ENCODE measurements around the gene ZNF784. TPM values are rescaled to one million over a fixed set of nuclear protein-coding genes. Genes with fewer than 3 reads are reported as not detected.
"Not testable (repeated sequence)": the region's sequence is repeated elsewhere in the genome, so short reads cannot be mapped to it uniquely, and the experiment has no call there.

The ZNF784 gene
- total and polyA plus RNA-seq, 7 experiments from 2014 or later: 0.65 to 17.1 (median 8.3) TPM

DNA sequence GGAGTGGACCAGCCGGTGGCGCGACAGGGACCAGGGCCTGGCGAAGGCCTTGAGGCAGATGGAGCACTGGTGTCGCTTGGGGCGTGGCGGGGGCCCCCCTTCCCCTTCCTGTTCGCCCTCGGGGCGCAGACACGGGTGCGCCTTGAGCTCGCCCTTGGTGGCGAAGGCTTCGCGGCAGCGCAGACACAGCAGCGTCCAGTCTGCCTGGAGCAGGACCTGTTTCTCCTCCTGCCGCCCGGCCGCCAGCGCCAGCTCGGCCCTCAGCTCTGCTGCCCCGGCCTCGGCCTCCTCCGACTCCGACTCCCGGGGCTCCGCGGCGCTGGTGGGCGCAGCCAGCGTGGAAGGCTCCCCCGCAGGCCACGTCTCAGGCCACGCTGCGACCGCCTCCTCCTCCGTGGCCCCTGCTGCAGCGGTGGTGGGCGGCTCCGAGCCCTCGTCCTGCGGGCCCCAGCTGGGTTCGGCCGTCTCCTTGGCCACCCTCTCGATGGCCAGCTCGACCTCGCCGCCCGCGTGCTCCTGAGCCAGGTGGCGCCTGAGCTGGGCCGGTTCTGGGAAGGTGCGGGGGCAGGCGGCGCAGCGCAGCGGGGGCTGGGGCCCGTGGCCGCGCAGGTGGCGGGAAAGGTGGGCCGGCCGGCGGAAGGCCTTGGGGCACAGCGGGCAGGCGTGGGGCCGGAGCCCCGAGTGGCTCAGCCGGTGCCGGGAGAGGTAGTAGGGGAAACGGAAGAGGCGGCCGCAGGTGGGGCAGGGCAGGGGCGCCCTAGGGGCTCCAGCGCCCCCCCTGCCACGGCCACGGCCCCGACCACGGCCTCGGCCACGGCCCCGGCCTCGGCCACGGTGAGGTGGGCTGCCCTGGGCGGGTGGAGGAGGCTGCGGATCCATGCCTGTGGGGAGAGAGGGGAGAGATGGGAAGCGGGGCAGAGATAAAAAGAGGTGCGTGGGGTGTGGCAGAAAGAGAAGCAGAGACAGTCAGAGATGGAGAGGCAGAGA is 45.3 kb downstream of the ZNF784 start:
- POLR2A ChIA-PET: no interaction called here
- CTCF ChIA-PET: no interaction called here
- H3K27ac ChIP-seq (ENCODE audit: low read depth, low read length): peak overlapping the region; percentile 87

DNA sequence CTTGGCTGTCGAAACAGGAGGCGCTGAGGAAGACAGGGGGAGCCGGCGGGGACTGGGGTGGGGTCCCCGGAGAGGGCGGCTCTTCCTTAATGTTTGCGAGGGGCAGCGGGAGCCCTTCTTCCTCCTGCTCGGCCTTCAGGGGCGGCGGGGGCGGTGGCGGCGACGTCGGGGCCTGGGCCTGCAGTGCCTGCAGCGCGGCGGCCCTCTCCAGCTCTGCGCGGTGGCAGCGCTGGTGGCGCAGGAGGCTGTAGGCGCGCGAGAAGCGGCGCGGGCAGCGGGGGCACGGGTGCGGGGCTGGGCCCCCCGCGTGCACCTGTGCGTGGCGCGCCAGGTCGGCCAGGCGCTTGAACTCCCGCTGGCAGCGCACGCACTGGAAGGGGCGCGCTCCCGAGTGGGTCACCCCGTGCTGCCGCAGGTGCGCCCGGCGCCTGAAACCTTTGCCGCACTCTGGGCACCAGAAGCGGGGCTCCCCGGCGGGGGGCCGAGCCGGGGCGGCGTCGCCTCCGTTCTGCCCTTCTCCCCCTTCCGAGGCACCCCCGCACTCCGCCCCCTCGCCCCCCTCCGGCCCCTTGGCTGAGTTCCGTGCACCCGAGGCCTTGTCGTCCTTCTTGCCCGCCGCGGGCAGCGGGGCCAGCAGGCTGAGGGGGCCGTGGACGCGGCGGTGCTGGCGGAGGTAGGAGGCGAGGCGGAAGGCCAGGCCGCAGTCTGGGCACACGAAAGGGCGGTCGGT is 46.2 kb downstream of the ZNF784 start:
- ChIA-PET POLR2A (no interaction called here), CTCF (no interaction called here)

More for the DNA sequence above, 45.3 kb downstream of the ZNF784 start:
- H3K27me3 ChIP-seq (ENCODE audit: control insufficient read depth in 2 of 2, insufficient read depth in 2 of 2, low read length in 2 of 2): no peaks in the 10 kb centered on the region
- Mint-ChIP-seq H3K4me3 (peak overlapping the region; percentile 85 to 92 (median 88)), H3K36me3 (peaks cover 0 to 15% (median 9%) of the 10 kb centered on the region in 5 donors), H3K27me3 (no peaks in the 10 kb centered on the region), H3K9me3 (peaks cover 0 to 8% (median 3%) of the 10 kb centered on the region in 11 donors), H3K27ac (peak overlapping the region; percentile 74 to 96 (median 88)), H3K4me1 (peaks cover 16 to 25% (median 20%) of the 10 kb centered on the region in 7 donors)
- no peak for ATAC-seq
- no peak for DNase-seq
- peaks cover 0 to 11% (median 0%) of the 10 kb centered on the region in 3 experiments for H3K36me3 ChIP-seq (ENCODE audit: control insufficient read depth in 2 of 3, insufficient read depth in 3 of 3, low read length in 3 of 3)
- H3K4me3 ChIP-seq (ENCODE audit: low read length): no peak overlapping the region
- peaks cover 8 to 16% of the 10 kb centered on the region in 2 donors for H3K4me1 ChIP-seq (ENCODE audit: control insufficient read depth in 2 of 2, insufficient read depth in 2 of 2, low read length in 2 of 2)
- H3K9me3 ChIP-seq (ENCODE audit: control insufficient read depth in 2 of 3, low read length in 3 of 3): peaks cover 0 to 3% (median 0%) of the 10 kb centered on the region in 3 experiments
- intact Hi-C loops (cut with micrococcal nuclease): no loop called here

DNA sequence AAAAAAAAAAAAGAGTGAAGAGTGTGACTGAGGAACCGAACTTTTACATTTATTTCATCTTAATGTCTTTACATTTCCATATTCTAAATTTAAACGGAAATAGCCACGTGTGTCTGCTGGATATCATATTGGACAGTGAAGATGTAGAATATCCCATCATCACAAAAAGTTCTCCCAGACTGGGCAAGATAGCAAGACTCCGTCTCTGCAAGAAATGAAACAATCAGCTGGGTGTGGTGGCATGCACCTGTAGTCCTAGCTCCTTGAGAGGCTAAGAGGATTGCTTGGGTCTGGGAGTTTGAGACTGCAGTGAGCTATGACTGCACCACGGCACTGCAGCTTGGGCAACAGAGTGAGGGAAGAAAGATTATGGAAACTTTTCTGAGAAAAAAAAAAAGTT is 47.6 kb downstream of the ZNF784 start:
- Mint-ChIP-seq H3K27me3 (no peaks in the 10 kb centered on the region), H3K36me3 (peaks cover 0 to 15% (median 9%) of the 10 kb centered on the region in 5 donors), H3K9me3 (peaks cover 0 to 8% (median 3%) of the 10 kb centered on the region in 11 donors), H3K4me1 (peaks cover 12 to 20% (median 17%) of the 10 kb centered on the region in 7 donors), H3K27ac (peak overlapping the region in 2 of 9 donors; percentile 26 to 80), H3K4me3 (peak overlapping the region in 8 of 10 donors; percentile 2 to 70 (median 38))
- DNase-seq (no peak), ATAC-seq (no peak)
- Histone ChIP-seq H3K4me1 (ENCODE audit: control insufficient read depth in 2 of 2, insufficient read depth in 2 of 2, low read length in 2 of 2) (peaks cover 5 to 14% of the 10 kb centered on the region in 2 donors), H3K36me3 (ENCODE audit: control insufficient read depth in 2 of 3, insufficient read depth in 3 of 3, low read length in 3 of 3) (peaks cover 0 to 11% (median 0%) of the 10 kb centered on the region in 3 experiments), H3K4me3 (ENCODE audit: low read length) (no peak overlapping the region), H3K27me3 (ENCODE audit: control insufficient read depth in 2 of 2, insufficient read depth in 2 of 2, low read length in 2 of 2) (no peaks in the 10 kb centered on the region), H3K27ac (ENCODE audit: low read depth, low read length) (no peak overlapping the region), H3K9me3 (ENCODE audit: control insufficient read depth in 2 of 3, low read length in 3 of 3) (peaks cover 0 to 3% (median 0%) of the 10 kb centered on the region in 3 experiments)
- intact Hi-C loops (cut with micrococcal nuclease): no loop called here
- CTCF ChIA-PET: interaction anchor here (0.6 kb wide), 1 partner anchor 158 kb away, joined by 3 read pairs; no protein-coding TSS in a partner anchor
- POLR2A ChIA-PET: no interaction called here

More for the DNA sequence above, 46.2 kb downstream of the ZNF784 start:
- H3K4me3 ChIP-seq (ENCODE audit: low read length): no peak overlapping the region
- no peak overlapping the region for H3K27ac Mint-ChIP-seq
- DNase-seq (no peak), ATAC-seq (no peak)
- peaks cover 8 to 16% of the 10 kb centered on the region in 2 donors for H3K4me1 ChIP-seq (ENCODE audit: control insufficient read depth in 2 of 2, insufficient read depth in 2 of 2, low read length in 2 of 2)
- H3K27me3 ChIP-seq (ENCODE audit: control insufficient read depth in 2 of 2, insufficient read depth in 2 of 2, low read length in 2 of 2): no peaks in the 10 kb centered on the region
- no peak overlapping the region for H3K27ac ChIP-seq (ENCODE audit: low read depth, low read length)
- H3K9me3 ChIP-seq (ENCODE audit: control insufficient read depth in 2 of 3, low read length in 3 of 3): peaks cover 0 to 3% (median 0%) of the 10 kb centered on the region in 3 experiments
- H3K36me3 Mint-ChIP-seq: peaks cover 0 to 15% (median 9%) of the 10 kb centered on the region in 5 donors
- peaks cover 16 to 25% (median 20%) of the 10 kb centered on the region in 7 donors for H3K4me1 Mint-ChIP-seq
- intact Hi-C loops (cut with micrococcal nuclease): no loop called here
- peak overlapping the region in 1 of 10 donors; percentile 51 for H3K4me3 Mint-ChIP-seq
- no peaks in the 10 kb centered on the region for H3K27me3 Mint-ChIP-seq
- H3K36me3 ChIP-seq (ENCODE audit: control insufficient read depth in 2 of 3, insufficient read depth in 3 of 3, low read length in 3 of 3): peaks cover 0 to 11% (median 0%) of the 10 kb centered on the region in 3 experiments
- H3K9me3 Mint-ChIP-seq: peaks cover 0 to 8% (median 3%) of the 10 kb centered on the region in 11 donors

DNA sequence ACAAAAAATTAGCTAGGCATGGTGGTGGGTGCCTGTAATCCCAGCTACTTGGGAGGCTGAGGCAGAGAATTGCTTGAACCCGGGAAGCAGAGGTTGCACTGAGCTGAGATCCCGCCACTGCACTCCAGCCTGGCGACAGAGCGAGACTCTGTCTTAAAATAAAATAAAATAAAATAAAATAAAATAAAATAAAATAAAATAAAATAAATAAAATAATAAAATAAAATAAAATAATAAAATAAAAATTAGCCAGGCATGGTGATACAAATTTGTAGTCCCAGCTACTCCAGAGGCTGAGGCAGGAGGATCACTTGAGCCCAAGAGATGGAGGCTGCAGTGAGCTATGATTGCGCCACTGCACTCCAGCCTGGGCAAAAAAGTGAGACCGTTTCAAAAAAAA is 50.4 kb downstream of the ZNF784 start:
- H3K27me3 Mint-ChIP-seq; DNase-seq; H3K4me3 Mint-ChIP-seq; H3K9me3 ChIP-seq (ENCODE audit: control insufficient read depth in 2 of 3, low read length in 3 of 3); intact Hi-C loops (cut with micrococcal nuclease); H3K9me3 Mint-ChIP-seq; ATAC-seq; H3K4me3 ChIP-seq (ENCODE audit: low read length); H3K27me3 ChIP-seq (ENCODE audit: control insufficient read depth in 2 of 2, insufficient read depth in 2 of 2, low read length in 2 of 2); H3K4me1 Mint-ChIP-seq; H3K27ac ChIP-seq (ENCODE audit: low read depth, low read length); H3K27ac Mint-ChIP-seq; H3K4me1 ChIP-seq (ENCODE audit: control insufficient read depth in 2 of 2, insufficient read depth in 2 of 2, low read length in 2 of 2); POLR2A ChIA-PET: not testable (repeated sequence)
- CTCF ChIA-PET: interaction anchor here (1.0 to 2.0 kb wide), 2 partner anchors 32 to 45 kb away, joined by 3 to 7 read pairs; partner anchors contain the start of gene ZNF865
- H3K36me3 Mint-ChIP-seq: peaks cover 0 to 10% (median 8%) of the 10 kb centered on the region in 5 donors
- H3K36me3 ChIP-seq (ENCODE audit: control insufficient read depth in 2 of 3, insufficient read depth in 3 of 3, low read length in 3 of 3): peaks cover 0 to 11% (median 0%) of the 10 kb centered on the region in 3 experiments

Other genes with a start within 250 kb of the ZNF784 start
- not detected for gene TMEM190, start 247.7 kb downstream of the ZNF784 start, total RNA-seq
- not detected for gene TMEM190, start 247.7 kb downstream of the ZNF784 start, polyA plus RNA-seq
- gene TMEM238, start 240.3 kb downstream of the ZNF784 start, total RNA-seq: 10 to 100 TPM in 3 of 5 experiments, 1 to 10 TPM in 2; 9.3 to 15.7 (median 13.6) TPM
- under 1 TPM; 0.33 to 0.71 TPM for gene TMEM238, start 240.3 kb downstream of the ZNF784 start, polyA plus RNA-seq
- 1,000 to 10,000 TPM; 2,549 to 3,799 (median 3,242) TPM for gene RPL28, start 238.6 kb downstream of the ZNF784 start, total RNA-seq
- gene RPL28, start 238.6 kb downstream of the ZNF784 start, polyA plus RNA-seq: 1,000 to 10,000 TPM in 1 of 2 donors, 100 to 1,000 TPM in 1; 740 to 1,050 TPM
- 100 to 1,000 TPM in 1 of 5 experiments, 10 to 100 TPM in 4; 15.3 to 141 (median 44.1) TPM for gene UBE2S, start 216.8 kb downstream of the ZNF784 start, total RNA-seq
- 10 to 100 TPM; 15.8 to 20.4 TPM for gene UBE2S, start 216.8 kb downstream of the ZNF784 start, polyA plus RNA-seq
- gene SHISA7, start 181.3 kb downstream of the ZNF784 start, total RNA-seq: not detected
- gene SHISA7, start 181.3 kb downstream of the ZNF784 start, polyA plus RNA-seq: not detected
- 10 to 100 TPM in 3 of 5 experiments, 1 to 10 TPM in 2; 5.1 to 20.1 (median 11.3) TPM for gene ISOC2, start 162.9 kb downstream of the ZNF784 start, total RNA-seq
- 10 to 100 TPM; 25.9 to 31.2 TPM for gene ISOC2, start 162.9 kb downstream of the ZNF784 start, polyA plus RNA-seq
- gene C19orf85, start 159.8 kb downstream of the ZNF784 start, total RNA-seq: not detected
- gene C19orf85, start 159.8 kb downstream of the ZNF784 start, polyA plus RNA-seq: not detected
- 10 to 100 TPM in 2 of 5 experiments, 1 to 10 TPM in 3; 6.6 to 27.2 (median 9.0) TPM for gene ZNF628, start 147.9 kb downstream of the ZNF784 start, total RNA-seq
- 1 to 10 TPM in 1 of 2 donors, under 1 TPM in 1; 0.07 to 1.6 TPM for gene ZNF628, start 147.9 kb downstream of the ZNF784 start, polyA plus RNA-seq
- gene NAT14, start 139.4 kb downstream of the ZNF784 start, total RNA-seq: 10 to 100 TPM in 1 of 5 experiments, 1 to 10 TPM in 4; 2.7 to 12.8 (median 7.5) TPM
- gene NAT14, start 139.4 kb downstream of the ZNF784 start, polyA plus RNA-seq: 1 to 10 TPM; 1.7 to 3.3 TPM
- under 1 TPM; 0.21 to 0.48 (median 0.35) TPM for gene SSC5D, start 136.1 kb downstream of the ZNF784 start, total RNA-seq
- gene SSC5D, start 136.1 kb downstream of the ZNF784 start, polyA plus RNA-seq: not detected
- gene SBK2, start 87.4 kb downstream of the ZNF784 start, total RNA-seq: not detected
- not detected for gene SBK2, start 87.4 kb downstream of the ZNF784 start, polyA plus RNA-seq
- not detected for gene SBK3, start 79.0 kb downstream of the ZNF784 start, total RNA-seq
- gene SBK3, start 79.0 kb downstream of the ZNF784 start, polyA plus RNA-seq: not detected
- gene ZNF579, start 43.7 kb downstream of the ZNF784 start, total RNA-seq: 10 to 100 TPM in 1 of 5 experiments, 1 to 10 TPM in 4; 6.1 to 11.0 (median 7.8) TPM
- 1 to 10 TPM in 1 of 2 donors, under 1 TPM in 1; 0.50 to 2.2 TPM for gene ZNF579, start 43.7 kb downstream of the ZNF784 start, polyA plus RNA-seq
- gene FIZ1, start 25.0 kb downstream of the ZNF784 start, total RNA-seq: 10 to 100 TPM in 4 of 5 experiments, 1 to 10 TPM in 1; 9.4 to 32.0 (median 16.1) TPM
- 1 to 10 TPM; 3.3 to 6.5 TPM for gene FIZ1, start 25.0 kb downstream of the ZNF784 start, polyA plus RNA-seq
- 10 to 100 TPM; 13.3 to 32.1 (median 24.7) TPM for gene ZNF524, start 24.3 kb downstream of the ZNF784 start, total RNA-seq
- gene ZNF524, start 24.3 kb downstream of the ZNF784 start, polyA plus RNA-seq: 10 to 100 TPM; 41.2 to 50.5 TPM
- 10 to 100 TPM; 13.8 to 22.7 (median 15.3) TPM for gene ZNF865, start 18.9 kb downstream of the ZNF784 start, total RNA-seq
- under 1 TPM; 0.06 to 0.24 TPM for gene ZNF865, start 18.9 kb downstream of the ZNF784 start, polyA plus RNA-seq
- gene ZNF580, start 16.4 kb upstream of the ZNF784 start, total RNA-seq: 100 to 1,000 TPM in 2 of 5 experiments, 10 to 100 TPM in 3; 45.2 to 109 (median 65.3) TPM
- 10 to 100 TPM; 14.6 to 20.4 TPM for gene ZNF580, start 16.4 kb upstream of the ZNF784 start, polyA plus RNA-seq
- 10 to 100 TPM; 27.0 to 35.8 (median 32.1) TPM for gene ZNF581, start 19.1 kb upstream of the ZNF784 start, total RNA-seq
- gene ZNF581, start 19.1 kb upstream of the ZNF784 start, polyA plus RNA-seq: 10 to 100 TPM; 36.7 to 39.5 TPM
- 1 to 10 TPM; 3.4 to 9.6 (median 4.0) TPM for gene CCDC106, start 23.6 kb upstream of the ZNF784 start, total RNA-seq
- gene CCDC106, start 23.6 kb upstream of the ZNF784 start, polyA plus RNA-seq: 1 to 10 TPM; 2.1 to 2.7 TPM
- 100 to 1,000 TPM; 253 to 284 (median 266) TPM for gene U2AF2, start 30.5 kb upstream of the ZNF784 start, total RNA-seq
- gene U2AF2, start 30.5 kb upstream of the ZNF784 start, polyA plus RNA-seq: 1 to 10 TPM; 5.7 to 9.8 TPM
- 10 to 100 TPM; 45.2 to 67.1 (median 52.2) TPM for gene EPN1, start 50.7 kb upstream of the ZNF784 start, total RNA-seq
- 10 to 100 TPM in 1 of 2 donors, 1 to 10 TPM in 1; 9.2 to 20.4 TPM for gene EPN1, start 50.7 kb upstream of the ZNF784 start, polyA plus RNA-seq
- not detected for gene NLRP9, start 113.8 kb upstream of the ZNF784 start, total RNA-seq
- gene NLRP9, start 113.8 kb upstream of the ZNF784 start, polyA plus RNA-seq: not detected
- not detected for gene RFPL4A, start 134.5 kb upstream of the ZNF784 start, total RNA-seq
- not detected for gene RFPL4A, start 134.5 kb upstream of the ZNF784 start, polyA plus RNA-seq
- not detected for gene RFPL4AL1, start 144.6 kb upstream of the ZNF784 start, total RNA-seq
- not detected for gene RFPL4AL1, start 144.6 kb upstream of the ZNF784 start, polyA plus RNA-seq
- gene NLRP11, start 207.4 kb upstream of the ZNF784 start, total RNA-seq: not detected
- gene NLRP11, start 207.4 kb upstream of the ZNF784 start, polyA plus RNA-seq: not detected
- not detected for gene NLRP4, start 212.0 kb upstream of the ZNF784 start, total RNA-seq
- gene NLRP4, start 212.0 kb upstream of the ZNF784 start, polyA plus RNA-seq: not detected

All from naive thymus-derived CD4-positive, alpha-beta T cell (primary cell).